ENCODE results near the gene CRB2. TPM values are rescaled to one million over a fixed set of nuclear protein-coding genes. Genes with fewer than 3 reads are reported as not detected.

The CRB2 gene
- total RNA-seq, 1 donor from 2014 or later = 0.65 TPM

- no peak for DNase-seq (ENCODE audit: low read depth)
These were observed 8.5 kb upstream of the CRB2 start for GRCh38 chr9:123347289-123348060.

- DNase-seq (ENCODE audit: low read depth) = no peak
These were observed 7.5 kb upstream of the CRB2 start for GRCh38 chr9:123348317-123348992.

GRCh38 chr9:123349033-123349432 lies 7.0 kb upstream of the CRB2 start:
- DNase-seq (ENCODE audit: low read depth) = no peak

- no peak for DNase-seq (ENCODE audit: low read depth)
These were observed 6.1 kb upstream of the CRB2 start for GRCh38 chr9:123349691-123350480.

DNA sequence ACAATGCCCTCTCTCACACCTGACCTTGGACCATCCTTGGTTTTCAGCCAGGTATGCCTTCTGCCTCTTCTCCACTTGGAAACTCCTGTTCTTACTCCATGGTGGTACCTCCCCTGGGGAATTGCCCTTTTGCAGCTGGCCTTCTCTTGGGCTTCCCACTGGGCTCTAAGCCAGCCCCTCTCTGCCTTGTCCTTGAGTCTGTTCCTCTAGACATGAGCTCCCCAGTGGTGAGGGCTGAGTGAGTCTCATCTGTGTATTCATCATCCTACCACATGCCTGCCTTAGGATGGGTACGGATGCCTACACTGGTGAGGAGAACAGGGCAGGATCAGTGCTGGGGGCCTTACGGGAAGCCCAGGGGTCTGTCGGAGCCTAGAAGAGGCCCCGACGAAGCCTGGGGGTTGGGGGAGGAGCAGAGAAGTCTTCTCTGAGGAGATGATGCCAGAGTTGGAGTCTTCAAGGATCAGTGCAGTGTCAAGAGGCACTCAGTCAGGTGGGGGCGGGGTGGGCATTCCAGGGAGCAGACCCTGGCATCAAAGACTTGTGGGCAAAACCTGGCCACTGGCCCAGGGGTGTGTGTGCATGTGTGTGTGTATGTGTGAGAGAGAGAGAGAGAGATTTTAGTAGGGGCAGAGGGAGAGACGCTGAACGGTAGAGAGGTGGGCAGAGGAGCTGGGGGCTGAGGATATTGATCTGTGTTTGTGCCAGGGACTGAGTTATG lies 5.2 kb upstream of the CRB2 start:
- DNase-seq (ENCODE audit: low read depth) = no peak

GRCh38 chr9:123353041-123353440 lies 3.0 kb upstream of the CRB2 start:
- DNase-seq (ENCODE audit: low read depth) = no peak

DNA sequence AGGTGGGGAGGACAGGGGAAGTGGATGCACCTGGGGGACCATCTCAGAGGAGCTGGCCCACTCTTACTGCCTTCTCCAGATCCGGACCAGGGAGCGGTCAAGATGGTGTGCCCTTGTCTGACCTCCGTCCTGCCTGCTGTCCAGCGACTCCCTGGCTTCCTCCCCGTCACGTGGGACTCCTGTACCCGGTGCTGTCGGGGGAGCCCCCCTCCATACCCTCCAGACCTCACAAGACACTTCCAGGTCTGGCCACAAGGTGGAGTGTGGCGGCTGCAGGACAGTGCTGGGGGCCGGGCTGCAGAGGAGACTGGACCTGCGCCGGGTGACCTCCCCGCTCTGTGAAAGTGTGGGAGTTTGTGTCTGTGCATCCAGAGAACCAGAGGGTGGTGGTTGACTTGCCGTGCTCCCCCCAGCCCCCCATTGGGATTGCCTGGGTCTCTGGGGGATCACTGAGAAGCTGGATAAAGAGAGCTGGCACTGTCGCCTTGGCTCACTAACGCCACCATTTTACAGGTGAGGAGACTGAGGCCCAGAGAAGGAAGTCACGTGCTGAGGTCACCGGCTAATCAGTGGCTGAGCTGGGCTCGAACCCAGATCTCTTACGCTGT lies 1.9 kb upstream of the CRB2 start:
- DNase-seq (ENCODE audit: low read depth) = no peak

- DNase-seq (ENCODE audit: low read depth) = no peak
These were observed 1.0 kb upstream of the CRB2 start for GRCh38 chr9:123354806-123355508.

DNA sequence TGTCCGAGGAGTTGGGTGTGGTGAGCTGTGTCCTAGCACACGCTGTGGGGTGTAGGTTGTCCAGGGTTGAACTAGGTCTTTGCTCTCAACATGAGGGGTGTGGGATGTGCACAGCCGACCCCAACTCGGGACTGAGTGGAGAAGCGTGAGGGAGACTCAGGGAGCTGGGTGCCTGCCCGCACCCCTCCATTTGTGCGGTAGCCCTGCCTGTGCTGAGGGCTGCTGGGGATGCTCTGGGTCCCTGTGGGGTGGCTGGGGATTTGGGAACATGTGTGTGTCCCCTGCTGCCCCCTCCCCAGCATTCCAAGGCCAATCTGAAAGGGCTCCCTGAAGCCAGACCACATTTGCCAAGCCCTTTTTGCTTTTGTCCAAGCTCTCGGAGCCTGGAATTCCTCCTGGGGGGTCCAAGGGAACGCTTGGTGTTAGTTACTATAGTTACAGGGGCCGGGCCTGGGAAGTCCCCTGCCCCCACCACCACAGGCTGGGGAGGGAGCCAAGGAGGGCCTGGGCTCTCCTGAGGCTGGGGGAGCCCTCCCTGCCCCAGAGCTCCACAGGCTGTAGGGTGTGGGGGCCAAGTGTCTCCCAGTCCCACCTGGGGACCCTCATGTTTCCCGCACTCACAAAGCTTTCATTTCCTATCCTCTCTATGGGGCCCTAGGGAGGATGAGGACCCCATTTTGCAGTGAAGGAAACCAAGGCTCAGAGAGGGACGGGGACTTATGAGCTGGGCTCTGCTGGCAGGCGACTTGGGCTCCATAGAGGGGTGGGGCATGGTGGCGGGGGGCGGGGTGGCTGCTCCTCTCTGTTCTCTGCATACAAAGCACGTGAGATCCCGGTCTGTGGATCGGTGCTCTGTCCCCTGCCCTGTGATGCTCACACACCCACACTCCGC lies 1.1 kb downstream of the CRB2 start:
- no peak for DNase-seq (ENCODE audit: low read depth)

- DNase-seq (ENCODE audit: low read depth) = no peak
These were observed 1.7 kb downstream of the CRB2 start for GRCh38 chr9:123357743-123358059.

DNA sequence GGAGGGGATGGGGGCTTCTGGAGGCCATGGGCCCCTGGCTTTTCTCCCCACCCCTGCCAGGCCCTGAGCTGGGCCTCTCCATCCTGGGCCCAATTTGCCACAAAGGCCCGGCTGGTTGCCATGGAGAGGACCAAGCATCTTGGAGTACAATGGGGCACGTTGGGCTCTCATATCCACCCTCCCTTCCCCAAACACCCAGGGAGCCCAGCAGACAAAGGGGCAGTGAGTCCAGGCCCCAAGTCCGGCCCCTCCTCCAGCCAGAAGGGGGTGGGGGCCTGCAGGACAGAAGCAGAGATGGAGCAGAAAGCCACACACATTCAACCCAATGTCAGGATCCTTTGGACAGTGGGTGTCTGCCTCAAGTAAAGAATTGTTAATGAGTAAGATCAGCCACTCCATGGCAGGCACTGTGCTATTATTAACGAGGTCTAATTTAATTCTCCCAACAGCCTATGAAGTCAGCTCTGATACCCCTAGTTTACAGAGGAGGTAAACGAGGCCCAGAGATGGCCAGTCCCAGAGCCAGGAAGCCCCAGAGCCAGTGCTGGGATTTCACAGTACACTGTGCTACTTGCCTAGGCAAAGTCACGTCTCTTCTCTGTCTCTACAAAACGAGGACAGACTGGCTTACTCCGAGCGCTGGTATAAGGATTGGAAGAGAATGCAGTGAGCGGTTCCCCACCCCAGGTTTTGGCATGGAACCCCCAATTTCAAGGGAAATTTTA lies 2.3 kb downstream of the CRB2 start:
- DNase-seq (ENCODE audit: low read depth) = no peak

DNA sequence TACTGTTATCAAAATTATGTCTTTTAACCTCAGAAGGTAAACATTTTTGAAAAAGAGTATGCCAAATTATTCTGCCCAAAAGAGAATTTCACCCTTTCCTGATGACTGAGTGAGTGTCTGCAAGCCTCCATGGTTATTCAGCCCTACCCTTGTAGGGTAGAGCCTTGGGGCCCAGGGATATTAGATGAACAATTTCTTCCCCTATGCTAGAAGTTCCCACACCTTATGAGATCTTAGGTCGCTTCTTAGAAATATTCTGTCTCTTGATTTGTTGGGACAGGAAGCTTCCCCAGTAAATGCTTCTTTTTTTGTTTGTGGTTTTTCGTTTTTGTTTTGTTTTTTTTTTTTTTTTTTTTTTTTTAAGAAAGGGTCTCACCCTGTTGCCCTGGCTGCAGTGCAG lies 3.1 kb downstream of the CRB2 start:
- DNase-seq (ENCODE audit: low read depth) = no peak

DNA sequence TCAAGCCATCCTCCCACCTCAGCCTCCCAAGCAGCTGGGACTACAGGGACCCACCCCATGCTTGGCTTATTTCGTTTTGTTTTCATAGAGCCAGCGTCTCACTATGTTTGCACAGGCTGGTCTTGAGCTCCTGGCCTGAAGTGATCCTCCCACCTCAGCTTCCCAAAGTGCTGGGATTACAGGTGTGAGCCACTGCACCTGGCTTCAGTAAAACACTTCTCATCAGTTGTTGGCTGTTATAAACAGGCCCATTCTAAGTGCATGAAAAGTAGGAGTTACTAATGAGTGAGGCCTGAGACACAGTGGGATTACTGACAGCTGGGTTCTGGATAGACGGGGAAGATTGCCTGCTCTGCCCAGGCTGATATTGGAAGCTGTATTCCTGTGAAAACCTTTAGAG lies 3.5 kb downstream of the CRB2 start:
- DNase-seq (ENCODE audit: low read depth) = no peak

DNA sequence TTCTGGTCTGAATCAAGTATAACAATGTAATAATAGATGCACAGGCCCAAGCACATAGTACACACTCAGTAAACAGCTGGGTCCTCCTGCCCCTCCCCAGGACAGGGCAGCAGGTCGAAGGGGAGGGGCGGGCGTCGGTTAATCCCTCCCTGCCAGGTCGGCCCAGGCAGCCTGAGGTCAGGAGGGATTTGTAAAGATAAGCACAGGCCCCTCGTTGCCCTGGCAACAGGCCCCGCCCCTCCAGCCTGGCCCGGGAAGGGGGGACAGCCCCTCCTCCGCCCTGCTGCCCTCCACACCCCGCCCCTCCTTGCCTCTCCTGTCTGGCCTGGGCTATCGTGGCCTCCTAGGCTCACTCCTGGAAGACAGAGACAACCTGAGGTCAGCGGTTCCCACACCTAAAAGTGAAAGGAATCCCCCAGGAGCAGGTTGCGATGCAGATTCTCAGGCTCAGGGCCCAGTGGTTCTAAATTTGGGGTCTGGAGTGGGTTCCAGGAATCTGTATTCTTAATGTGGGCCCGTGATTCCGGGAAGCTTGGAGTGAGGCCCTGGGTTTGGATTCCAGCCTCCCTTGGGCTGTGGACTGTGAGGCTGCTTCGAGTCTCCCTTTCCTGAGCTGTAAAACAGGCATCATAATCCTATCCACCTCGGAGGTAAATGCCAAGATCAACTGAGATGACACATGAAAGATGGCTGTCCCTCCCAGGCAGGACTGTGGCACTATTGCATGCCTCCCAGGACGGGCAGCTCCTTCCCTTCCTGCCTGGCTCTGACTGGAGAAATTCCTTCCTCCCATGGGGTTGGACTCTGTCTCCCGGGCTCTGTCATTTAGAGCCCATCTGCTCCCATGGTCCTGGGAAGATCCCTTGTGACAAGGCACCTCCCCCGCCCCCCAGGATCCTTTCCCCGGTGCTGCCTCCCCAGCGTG lies 4.4 kb downstream of the CRB2 start:
- no peak for DNase-seq (ENCODE audit: low read depth)

GRCh38 chr9:123361086-123361730 lies 5.2 kb downstream of the CRB2 start:
- DNase-seq (ENCODE audit: low read depth) = no peak

GRCh38 chr9:123361731-123362510 lies 5.9 kb downstream of the CRB2 start:
- DNase-seq (ENCODE audit: low read depth) = no peak

- DNase-seq (ENCODE audit: low read depth) = no peak
These were observed 6.9 kb downstream of the CRB2 start for GRCh38 chr9:123362856-123363255.
